Body of pancreas (tissue), 4 donors: ENCODE data around the gene HIPK3.

Experiments used
- CTCF ChIP-seq, 7 experiments: fragments of 450-650 bp in 4 of 7; fragments of 200-600 bp in 3 of 7; sonication (generic) in 3 of 7; IDR thresholded peaks; one replicate each; pipeline ENCODE4 v1.5.1; 2016 to 2019; ENCODE audit warnings: antibody characterized with exemption in 7 of 7
- POLR2A ChIP-seq, 3 donors: fragments of 450-650 bp; IDR thresholded peaks; one replicate each; pipeline ENCODE4 v1.6.1; 2016; ENCODE audit warnings: antibody characterized with exemption in 3 of 3, mild to moderate bottlenecking in 2 of 3

GRCh38 chr11:33373636-33374035 is 116.5 kb downstream of the HIPK3 start:
- TF ChIP-seq POLR2A (IDR thresholded peaks at IDR 0.05) (no peak), CTCF (IDR thresholded peaks at IDR 0.05) (no peak)
